ENCODE results near the gene PPP1R26. TPM values are rescaled to one million over a fixed set of nuclear protein-coding genes. Genes with fewer than 3 reads are reported as not detected.
"Not testable (repeated sequence)": the region's sequence is repeated elsewhere in the genome, so short reads cannot be mapped to it uniquely, and the experiment has no call there.

PPP1R26 gene, protein sequence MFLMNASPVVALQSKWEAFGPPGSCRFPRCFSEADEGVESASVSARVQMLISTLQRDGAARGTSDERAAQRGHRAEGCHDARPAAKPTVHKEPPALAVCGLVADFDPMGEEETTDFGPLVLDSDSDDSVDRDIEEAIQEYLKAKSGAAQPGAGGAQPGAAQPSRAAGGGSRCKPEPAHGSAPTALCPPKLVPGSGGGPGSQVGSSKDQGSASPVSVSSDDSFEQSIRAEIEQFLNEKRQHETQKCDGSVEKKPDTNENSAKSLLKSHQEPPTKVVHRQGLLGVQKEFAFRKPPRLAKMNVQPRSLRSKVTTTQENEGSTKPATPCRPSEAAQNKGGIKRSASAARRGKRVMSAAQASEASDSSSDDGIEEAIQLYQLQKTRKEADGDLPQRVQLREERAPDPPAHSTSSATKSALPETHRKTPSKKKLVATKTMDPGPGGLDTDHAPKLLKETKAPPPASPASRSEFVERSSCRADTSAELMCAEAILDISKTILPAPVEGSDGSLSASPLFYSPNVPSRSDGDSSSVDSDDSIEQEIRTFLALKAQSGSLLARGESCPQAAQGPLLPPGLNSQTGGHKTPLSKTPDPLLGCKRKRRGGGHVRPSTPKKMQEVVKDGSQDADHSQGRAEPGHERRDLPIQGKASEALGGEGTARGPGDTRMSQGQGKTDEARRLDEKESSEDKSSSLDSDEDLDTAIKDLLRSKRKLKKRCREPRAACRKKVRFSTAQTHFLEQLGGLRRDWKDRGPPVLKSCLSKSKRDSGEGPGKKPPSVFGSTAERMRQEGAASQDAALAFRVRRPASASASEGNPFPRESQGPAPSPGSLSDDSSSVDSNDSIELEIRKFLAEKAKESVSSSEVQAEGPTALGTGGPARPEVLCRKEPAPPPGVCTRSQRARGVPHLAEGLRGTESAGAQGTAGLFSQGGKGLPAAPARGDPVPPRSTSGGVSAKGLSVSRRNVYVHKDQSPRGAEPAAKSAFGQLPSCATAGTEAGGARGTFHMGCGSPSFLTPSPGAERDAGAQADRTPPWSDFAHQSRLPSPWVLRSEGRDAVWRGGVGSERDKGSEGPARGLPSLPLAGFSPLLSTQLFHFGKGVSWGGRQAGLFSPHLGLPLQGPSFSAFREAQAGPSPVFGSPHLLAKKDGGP (N-terminal part only)
- 23.0 and 48.7 TPM in 2 replicates for total RNA-seq (ENCODE audit: low replicate concordance)

DNA sequence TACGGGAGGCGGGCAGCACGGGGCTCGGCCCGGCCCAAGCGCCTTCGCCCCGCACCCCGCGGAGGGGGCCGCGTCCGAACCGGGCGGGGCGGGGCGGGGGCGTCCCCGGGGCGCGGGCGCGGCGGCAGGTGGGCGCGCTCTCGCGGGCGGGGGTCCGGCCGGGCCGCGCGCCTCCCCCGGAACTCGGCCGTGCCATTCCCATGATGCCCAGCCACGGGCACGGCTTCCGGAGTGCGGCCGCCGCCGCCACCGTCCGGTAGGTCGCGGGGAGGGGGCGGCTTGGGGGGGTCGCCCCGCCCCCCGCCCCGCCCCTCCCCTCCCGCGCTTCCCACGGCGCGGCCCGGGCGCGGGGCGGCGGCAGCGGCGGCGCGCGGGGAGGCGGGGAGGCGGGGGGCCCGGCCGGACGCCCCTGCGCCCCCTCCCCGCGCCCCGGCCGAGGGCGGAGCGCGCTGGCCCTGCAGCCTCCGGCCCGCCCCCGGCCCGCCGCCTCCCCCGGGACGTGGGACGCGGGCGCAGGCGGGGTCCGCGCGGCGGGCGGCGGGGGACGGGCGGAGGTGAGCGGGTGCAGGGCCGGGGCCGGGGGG, at the start of gene PPP1R26:
PPP1R26 (plus strand) TSS at position 314 of the 584 bp plus-strand sequence. CDS start 4,729 bp downstream, outside the sequence.
- Mint-ChIP-seq H3K27me3 (ENCODE audit: insufficient read depth, low read depth) (peaks cover 10% of the 10 kb centered on the region), H3K36me3 (peaks cover 5% of the 10 kb centered on the region), H3K9me3 (no peaks in the 10 kb centered on the region), H3K4me1 (peaks cover 32% of the 10 kb centered on the region), H3K4me3 (peak within 1 kb of the TSS; percentile 89), H3K27ac (peak within 1 kb of the TSS; percentile 60)
- Histone ChIP-seq H3K4me3 (peak within 1 kb of the TSS; percentile 93), H3K9ac (peak within 1 kb of the TSS; percentile 76), H3F3A (ENCODE audit: low read depth) (peaks cover 20% of the 10 kb centered on the region), H3K27me3 (no peaks in the 10 kb centered on the region), H3K27ac (no peak within 1 kb of the TSS), H3K36me3 (no peaks in the 10 kb centered on the region), H3K4me1 (peaks cover 12% of the 10 kb centered on the region), H3K79me2 (ENCODE audit: low read depth) (peaks cover 38% of the 10 kb centered on the region), H2AFZ (replicated peaks) (no peak within 1 kb of the TSS), H3K4me2 (peak within 1 kb of the TSS; percentile 95), H4K20me1 (ENCODE audit: low read depth) (peaks cover 31% of the 10 kb centered on the region), H3K9me3 (ENCODE audit: low read depth) (no peaks in the 10 kb centered on the region)
- no peak for TF ChIP-seq EZH2 (IDR thresholded peaks at IDR 0.05)
- no peak for TF ChIP-seq EZH2phosphoT487 (IDR thresholded peaks at IDR 0.05)
- TF ChIP-seq, protein P1, sequence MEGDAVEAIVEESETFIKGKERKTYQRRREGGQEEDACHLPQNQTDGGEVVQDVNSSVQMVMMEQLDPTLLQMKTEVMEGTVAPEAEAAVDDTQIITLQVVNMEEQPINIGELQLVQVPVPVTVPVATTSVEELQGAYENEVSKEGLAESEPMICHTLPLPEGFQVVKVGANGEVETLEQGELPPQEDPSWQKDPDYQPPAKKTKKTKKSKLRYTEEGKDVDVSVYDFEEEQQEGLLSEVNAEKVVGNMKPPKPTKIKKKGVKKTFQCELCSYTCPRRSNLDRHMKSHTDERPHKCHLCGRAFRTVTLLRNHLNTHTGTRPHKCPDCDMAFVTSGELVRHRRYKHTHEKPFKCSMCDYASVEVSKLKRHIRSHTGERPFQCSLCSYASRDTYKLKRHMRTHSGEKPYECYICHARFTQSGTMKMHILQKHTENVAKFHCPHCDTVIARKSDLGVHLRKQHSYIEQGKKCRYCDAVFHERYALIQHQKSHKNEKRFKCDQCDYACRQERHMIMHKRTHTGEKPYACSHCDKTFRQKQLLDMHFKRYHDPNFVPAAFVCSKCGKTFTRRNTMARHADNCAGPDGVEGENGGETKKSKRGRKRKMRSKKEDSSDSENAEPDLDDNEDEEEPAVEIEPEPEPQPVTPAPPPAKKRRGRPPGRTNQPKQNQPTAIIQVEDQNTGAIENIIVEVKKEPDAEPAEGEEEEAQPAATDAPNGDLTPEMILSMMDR (IDR thresholded peaks at IDR 0.05) = no peak
- DNase-seq (ENCODE audit: low spot score) = peak; percentile 74

DNA sequence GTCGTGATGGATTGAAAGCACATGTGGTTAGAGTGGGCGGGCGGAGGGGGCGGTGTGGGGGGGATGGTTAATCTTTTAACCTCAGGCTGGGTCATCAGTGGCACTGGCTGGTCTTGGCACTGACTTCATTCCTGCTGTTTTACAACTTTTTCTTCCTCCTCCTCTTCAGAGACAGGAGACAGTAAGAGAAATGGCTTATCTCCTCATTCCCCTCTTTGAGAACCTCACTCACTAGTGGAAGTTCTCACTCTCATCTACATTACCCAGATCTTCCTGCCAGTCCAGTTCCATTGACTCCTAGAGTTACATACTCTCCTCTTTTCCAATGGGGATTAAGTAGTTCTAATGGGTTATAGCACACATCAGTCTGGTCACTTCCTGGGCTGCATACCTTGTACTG, 42.3 kb upstream of the PPP1R26 start:
- no peak overlapping the region for H3K27ac ChIP-seq
- no peaks in the 10 kb centered on the region for H3F3A ChIP-seq (ENCODE audit: low read depth)
- no peaks in the 10 kb centered on the region for H3K36me3 ChIP-seq
- Mint-ChIP-seq H3K27me3 (ENCODE audit: insufficient read depth, low read depth) (peaks cover 2% of the 10 kb centered on the region), H3K27ac (no peak overlapping the region), H3K36me3 (peaks cover 1% of the 10 kb centered on the region), H3K9me3 (peaks cover 15% of the 10 kb centered on the region), H3K4me3 (no peak overlapping the region), H3K4me1 (peaks cover 14% of the 10 kb centered on the region)
- H3K4me3 ChIP-seq = no peak overlapping the region
- H3K79me2 ChIP-seq (ENCODE audit: low read depth) = no peaks in the 10 kb centered on the region
- no peaks in the 10 kb centered on the region for H3K4me1 ChIP-seq
- DNase-seq (ENCODE audit: low spot score) = no peak
- no peaks in the 10 kb centered on the region for H4K20me1 ChIP-seq (ENCODE audit: low read depth)
- H3K9me3 ChIP-seq (ENCODE audit: low read depth) = no peaks in the 10 kb centered on the region
- no peak overlapping the region for H2AFZ ChIP-seq (replicated peaks)
- H3K4me2 ChIP-seq = no peak overlapping the region
- H3K27me3 ChIP-seq = no peaks in the 10 kb centered on the region
- no peak for TF ChIP-seq EZH2phosphoT487 (IDR thresholded peaks at IDR 0.05)
- TF ChIP-seq EZH2 (IDR thresholded peaks at IDR 0.05) = no peak
- TF ChIP-seq, protein P1 (IDR thresholded peaks at IDR 0.05) = no peak
- H3K9ac ChIP-seq = no peak overlapping the region

DNA sequence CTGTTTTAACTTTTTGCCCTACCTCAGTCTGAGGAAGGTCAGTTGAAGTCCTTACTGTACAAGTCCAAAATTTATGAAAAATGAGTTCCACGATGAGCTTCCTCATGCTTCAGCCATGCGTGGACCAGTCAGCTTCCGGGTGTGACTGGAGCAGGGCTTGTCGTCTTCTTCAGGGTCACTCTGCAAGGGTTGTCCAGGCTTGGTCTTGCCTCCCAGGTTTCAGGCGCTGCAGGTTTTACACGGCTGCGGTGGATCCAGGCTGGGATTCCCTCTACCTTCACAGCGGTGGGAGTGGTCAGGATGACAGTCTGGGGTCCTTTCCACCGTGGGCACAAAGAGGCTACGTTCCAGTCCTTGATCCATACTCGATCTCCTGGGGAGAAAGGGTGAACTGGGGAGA, 41.9 kb upstream of the PPP1R26 start:
- H3K27ac ChIP-seq; H3K4me1 ChIP-seq; H3K9ac ChIP-seq; H3K27me3 Mint-ChIP-seq (ENCODE audit: insufficient read depth, low read depth); H3K4me3 Mint-ChIP-seq; H3F3A ChIP-seq (ENCODE audit: low read depth); H3K27ac Mint-ChIP-seq; H2AFZ ChIP-seq (replicated peaks); H3K36me3 Mint-ChIP-seq; H4K20me1 ChIP-seq (ENCODE audit: low read depth); H3K27me3 ChIP-seq; H3K4me2 ChIP-seq; H3K36me3 ChIP-seq; H3K4me3 ChIP-seq; DNase-seq (ENCODE audit: low spot score); H3K9me3 ChIP-seq (ENCODE audit: low read depth); H3K79me2 ChIP-seq (ENCODE audit: low read depth): not testable (repeated sequence)
- Mint-ChIP-seq H3K9me3 (peaks cover 13% of the 10 kb centered on the region), H3K4me1 (peaks cover 18% of the 10 kb centered on the region)
